SK-N-SH (cell line): ENCODE results near the gene IL17RB. TPM values are rescaled to one million over a fixed set of nuclear protein-coding genes. Genes with fewer than 3 reads are reported as not detected.

Experiments
- CTCF ChIA-PET: fragments of 300-600, 350-600 bp; formaldehyde crosslinking; extraction: SDS; loops from one replicate; lab custom pipeline; 2021; lab: Yijun Ruan, JAX
- POLR2A ChIA-PET: fragments of 350-600 bp; sonication (Branson Sonifier 250); formaldehyde crosslinking; extraction: SDS; loops from one replicate; lab custom pipeline; 2020; ENCODE audit warnings: antibody characterized with exemption, inconsistent platforms; lab: Yijun Ruan, JAX
- DNase-seq: peaks from one replicate; pipeline ENCODE4 v3.0.0; 2012
- H2AFZ ChIP-seq: fragments of 200-600 bp; sonication (generic); 2 replicates; pipeline ENCODE4 v1.8.1; 2016; ENCODE audit warnings: antibody characterized with exemption, mild to moderate bottlenecking, low read depth
- H3F3A ChIP-seq: fragments of 200-600 bp; sonication (generic); replicated peaks from 2 replicates; pipeline ENCODE3; 2016; ENCODE audit warnings: antibody characterized with exemption, mild to moderate bottlenecking; ENCODE audit not compliant: insufficient read depth
- H3K27ac ChIP-seq, 2 experiments: fragments of 200-500 bp in 1 of 2; fragments of 200-600 bp in 1 of 2; sonication (Bioruptor generic) in 1 of 2; sonication (generic), shearing (Covaris generic) in 1 of 2; 2 replicates each; pipeline versions ENCODE4 v1.5.1 to v1.6.1; 2014 to 2016; ENCODE audit warnings: low read depth in 2 of 2, inconsistent platforms in 1 of 2, low read length in 1 of 2, mild to moderate bottlenecking in 1 of 2, mixed read lengths in 1 of 2
- H3K27me3 ChIP-seq: fragments of 200-600 bp; sonication (generic), shearing (Covaris generic); 2 replicates; pipeline ENCODE4 v1.6.1; 2016; ENCODE audit warnings: mixed run types; ENCODE audit not compliant: insufficient read depth
- H3K36me3 ChIP-seq, 2 experiments: fragments of 200-500 bp in 1 of 2; fragments of 200-600 bp in 1 of 2; sonication (Bioruptor generic) in 1 of 2; sonication (generic) in 1 of 2; replicated peaks in 1 of 2; 2 replicates each; pipeline versions ENCODE3 to v1.5.1; 2014 to 2016; ENCODE audit warnings: low read length in 1 of 2, mild to moderate bottlenecking in 1 of 2; ENCODE audit not compliant: insufficient read depth in 2 of 2, control insufficient read depth in 1 of 2
- H3K4me1 ChIP-seq, 2 experiments: fragments of 200-500 bp in 1 of 2; fragments of 200-600 bp in 1 of 2; sonication (Bioruptor generic) in 1 of 2; sonication (generic), shearing (Covaris generic) in 1 of 2; 2 replicates each; pipeline versions ENCODE4 v1.5.1 to v1.6.1; 2014 to 2016; ENCODE audit warnings: low read depth in 1 of 2, low read length in 1 of 2, mixed run types in 1 of 2; ENCODE audit not compliant: insufficient read depth in 2 of 2, control insufficient read depth in 1 of 2
- H3K4me2 ChIP-seq: fragments of 200-600 bp; sonication (generic), shearing (Covaris generic); 2 replicates; pipeline ENCODE4 v1.6.1; 2017; ENCODE audit warnings: mixed run types
- H3K4me3 ChIP-seq, 2 experiments: fragments of 200-500 bp in 1 of 2; fragments of 200-600 bp in 1 of 2; sonication (Bioruptor generic) in 1 of 2; sonication (generic), shearing (Covaris generic) in 1 of 2; 2 replicates each; pipeline versions ENCODE4 v1.5.1 to v1.8.1; 2014 to 2016; ENCODE audit warnings: low read depth in 2 of 2, inconsistent platforms in 1 of 2, low read length in 1 of 2, mild to moderate bottlenecking in 1 of 2, mixed read lengths in 1 of 2, moderate library complexity in 1 of 2
- H3K79me2 ChIP-seq: fragments of 200-600 bp; sonication (generic); 2 replicates; pipeline ENCODE4 v1.8.1; 2017; ENCODE audit warnings: mild to moderate bottlenecking; ENCODE audit not compliant: insufficient read depth
- H3K9ac ChIP-seq: fragments of 200-600 bp; sonication (generic); 2 replicates; pipeline ENCODE4 v1.6.1; 2017; ENCODE audit warnings: mixed run types
- H3K9me2 ChIP-seq: fragments of 200-600 bp; sonication (generic); 2 replicates; pipeline ENCODE4 v1.6.1; 2017; ENCODE audit warnings: mixed run types
- H3K9me3 ChIP-seq: fragments of 200-600 bp; sonication (generic); 2 replicates; pipeline ENCODE4 v1.6.1; 2017; ENCODE audit warnings: mixed run types, mild to moderate bottlenecking, moderate library complexity
- H4K20me1 ChIP-seq: fragments of 200-600 bp; sonication (generic); 2 replicates; pipeline ENCODE4 v1.6.1; 2017; ENCODE audit warnings: mild to moderate bottlenecking, mixed run types; ENCODE audit not compliant: insufficient read depth
- EP300 ChIP-seq, 2 experiments: IDR thresholded peaks; 2 replicates each; pipeline versions ENCODE4 v1.4.0 to v1.6.1; 2012; ENCODE audit warnings: borderline replicate concordance in 1 of 2, low read depth in 1 of 2, low read length in 1 of 2
- FOXM1 ChIP-seq: IDR thresholded peaks from 2 replicates; pipeline ENCODE4 v1.4.0; 2012; ENCODE audit warnings: low read depth, mild to moderate bottlenecking
- GABPA ChIP-seq: IDR thresholded peaks from 2 replicates; pipeline ENCODE4 v1.4.0; 2012; ENCODE audit warnings: low read depth, mild to moderate bottlenecking
- JUND ChIP-seq: IDR thresholded peaks from 2 replicates; pipeline ENCODE4 v1.4.0; 2012
- MEF2A ChIP-seq: IDR thresholded peaks from 2 replicates; pipeline ENCODE4 v1.4.0; 2012; ENCODE audit warnings: low read depth, borderline replicate concordance
- MXI1 ChIP-seq: IDR thresholded peaks from 2 replicates; pipeline ENCODE4 v1.6.1; 2012; ENCODE audit warnings: mild to moderate bottlenecking, low read depth, low read length, improper control_type of control experiment
- NFIC ChIP-seq: IDR thresholded peaks from 2 replicates; pipeline ENCODE4 v1.4.0; 2012; ENCODE audit warnings: borderline replicate concordance
- RAD21 ChIP-seq: IDR thresholded peaks from 2 replicates; pipeline ENCODE4 v1.6.1; 2012; ENCODE audit warnings: mild to moderate bottlenecking, low read length
- RCOR1 ChIP-seq: fragments of 150-350 bp; IDR thresholded peaks from 2 replicates; pipeline ENCODE4 v1.6.1; 2017; ENCODE audit warnings: antibody characterized with exemption, low read length
- RFX5 ChIP-seq: IDR thresholded peaks from 2 replicates; pipeline ENCODE4 v1.6.1; 2012; ENCODE audit warnings: mild to moderate bottlenecking, improper control_type of control experiment, low read length
- SIN3A ChIP-seq: IDR thresholded peaks from 2 replicates; pipeline ENCODE4 v1.6.1; 2012; ENCODE audit warnings: low read depth, mild to moderate bottlenecking, low read length, moderate library complexity, borderline replicate concordance
- WGBS: methylation state at CpG from one replicate; pipeline ENCODE4 v1.1.6; 2017; ENCODE audit warnings: low lambda C conversion rate; 5-methylcytosine and 5-hydroxymethylcytosine counted together
- polyA plus RNA-seq, 3 experiments: library from polyadenylated mRNA; depleted of rRNA; stranded (reverse); fragments of >200 nt; gene quantifications; 2 replicates each; pipeline ENCODE4 v1.2.3, GENCODE V29; 2012
- TF ChIP-seq, protein P1 (sequence below): IDR thresholded peaks from 2 replicates; pipeline ENCODE4; 2012
- TF ChIP-seq, protein P2 (sequence below): fragments of 200-600 bp; sonication (generic); IDR thresholded peaks from 2 replicates; pipeline ENCODE4 v1.6.1; 2017; ENCODE audit warnings: antibody characterized with exemption, mild to moderate bottlenecking, moderate library complexity
- TF ChIP-seq, protein P3 (sequence below): IDR thresholded peaks from 2 replicates; pipeline ENCODE4 v1.4.0; 2012; ENCODE audit warnings: low read depth, borderline replicate concordance
- TF ChIP-seq, protein P4 (sequence below): fragments of 150-350 bp; IDR thresholded peaks from 2 replicates; pipeline ENCODE4 v1.6.1; 2017; ENCODE audit warnings: antibody characterized with exemption, low read length, low read depth, borderline replicate concordance
- TF ChIP-seq, protein P5 (sequence below): IDR thresholded peaks from 2 replicates; pipeline ENCODE4 v1.4.0; 2012; ENCODE audit warnings: low read depth
- TF ChIP-seq, protein P6 (sequence below): fragments of 150-350 bp; IDR thresholded peaks from 2 replicates; pipeline ENCODE4 v1.6.1; 2016; ENCODE audit warnings: mild to moderate bottlenecking, low read depth, low read length

Gene IL17RB
- polyA plus RNA-seq, 1 of the 3 experiments (the other 2 are of a cell fraction) = 0.10 TPM

DNA sequence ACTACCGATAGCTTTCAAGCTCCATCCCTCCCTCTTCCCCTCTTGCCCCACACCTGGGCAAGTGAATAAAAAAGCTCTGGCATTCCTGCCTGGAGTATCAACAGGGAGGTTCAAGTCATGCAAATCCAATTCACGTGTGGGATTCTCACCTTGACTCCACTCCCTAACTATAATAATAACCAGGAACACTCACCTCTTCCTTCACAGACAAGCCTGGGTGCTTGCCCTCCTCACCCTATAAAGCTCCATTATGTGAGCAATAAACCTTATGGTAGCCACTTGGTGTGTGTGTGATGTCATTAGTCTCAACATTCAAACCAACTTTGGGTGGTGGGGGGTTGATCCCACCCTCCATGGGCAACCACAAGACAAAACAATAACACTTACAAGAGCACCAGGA is 16.8 kb upstream of the IL17RB start:
- H3F3A ChIP-seq = no peaks in the 10 kb centered on the region
- no peaks in the 10 kb centered on the region for H3K9me3 ChIP-seq
- no peak for DNase-seq
- no peak overlapping the region for H3K4me2 ChIP-seq
- no peaks in the 10 kb centered on the region for H3K27me3 ChIP-seq
- H3K4me1 ChIP-seq = peaks cover 0 to 4% of the 10 kb centered on the region in 2 experiments; a peak in 1 of 4 replicates
- no peaks in the 10 kb centered on the region for H3K36me3 ChIP-seq
- TF ChIP-seq, protein P1, sequence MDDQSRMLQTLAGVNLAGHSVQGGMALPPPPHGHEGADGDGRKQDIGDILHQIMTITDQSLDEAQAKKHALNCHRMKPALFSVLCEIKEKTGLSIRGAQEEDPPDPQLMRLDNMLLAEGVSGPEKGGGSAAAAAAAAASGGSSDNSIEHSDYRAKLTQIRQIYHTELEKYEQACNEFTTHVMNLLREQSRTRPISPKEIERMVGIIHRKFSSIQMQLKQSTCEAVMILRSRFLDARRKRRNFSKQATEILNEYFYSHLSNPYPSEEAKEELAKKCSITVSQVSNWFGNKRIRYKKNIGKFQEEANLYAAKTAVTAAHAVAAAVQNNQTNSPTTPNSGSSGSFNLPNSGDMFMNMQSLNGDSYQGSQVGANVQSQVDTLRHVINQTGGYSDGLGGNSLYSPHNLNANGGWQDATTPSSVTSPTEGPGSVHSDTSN = no peak
- TF ChIP-seq MXI1 (no peak), JUND (no peak), RAD21 (no peak), SIN3A (no peak), NFIC (no peak), GABPA (no peak), FOXM1 (no peak), MEF2A (no peak), RFX5 (no peak), RCOR1 (no peak), EP300 (IDR thresholded peaks at IDR 0.05; ENCODE audit: borderline replicate concordance in 1 of 2, low read depth in 1 of 2, low read length in 1 of 2) (no peak)
- TF ChIP-seq, protein P2, sequence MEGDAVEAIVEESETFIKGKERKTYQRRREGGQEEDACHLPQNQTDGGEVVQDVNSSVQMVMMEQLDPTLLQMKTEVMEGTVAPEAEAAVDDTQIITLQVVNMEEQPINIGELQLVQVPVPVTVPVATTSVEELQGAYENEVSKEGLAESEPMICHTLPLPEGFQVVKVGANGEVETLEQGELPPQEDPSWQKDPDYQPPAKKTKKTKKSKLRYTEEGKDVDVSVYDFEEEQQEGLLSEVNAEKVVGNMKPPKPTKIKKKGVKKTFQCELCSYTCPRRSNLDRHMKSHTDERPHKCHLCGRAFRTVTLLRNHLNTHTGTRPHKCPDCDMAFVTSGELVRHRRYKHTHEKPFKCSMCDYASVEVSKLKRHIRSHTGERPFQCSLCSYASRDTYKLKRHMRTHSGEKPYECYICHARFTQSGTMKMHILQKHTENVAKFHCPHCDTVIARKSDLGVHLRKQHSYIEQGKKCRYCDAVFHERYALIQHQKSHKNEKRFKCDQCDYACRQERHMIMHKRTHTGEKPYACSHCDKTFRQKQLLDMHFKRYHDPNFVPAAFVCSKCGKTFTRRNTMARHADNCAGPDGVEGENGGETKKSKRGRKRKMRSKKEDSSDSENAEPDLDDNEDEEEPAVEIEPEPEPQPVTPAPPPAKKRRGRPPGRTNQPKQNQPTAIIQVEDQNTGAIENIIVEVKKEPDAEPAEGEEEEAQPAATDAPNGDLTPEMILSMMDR = no peak
- TF ChIP-seq, protein P3, sequence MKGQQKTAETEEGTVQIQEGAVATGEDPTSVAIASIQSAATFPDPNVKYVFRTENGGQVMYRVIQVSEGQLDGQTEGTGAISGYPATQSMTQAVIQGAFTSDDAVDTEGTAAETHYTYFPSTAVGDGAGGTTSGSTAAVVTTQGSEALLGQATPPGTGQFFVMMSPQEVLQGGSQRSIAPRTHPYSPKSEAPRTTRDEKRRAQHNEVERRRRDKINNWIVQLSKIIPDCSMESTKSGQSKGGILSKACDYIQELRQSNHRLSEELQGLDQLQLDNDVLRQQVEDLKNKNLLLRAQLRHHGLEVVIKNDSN = no peak
- TF ChIP-seq, protein P4, sequence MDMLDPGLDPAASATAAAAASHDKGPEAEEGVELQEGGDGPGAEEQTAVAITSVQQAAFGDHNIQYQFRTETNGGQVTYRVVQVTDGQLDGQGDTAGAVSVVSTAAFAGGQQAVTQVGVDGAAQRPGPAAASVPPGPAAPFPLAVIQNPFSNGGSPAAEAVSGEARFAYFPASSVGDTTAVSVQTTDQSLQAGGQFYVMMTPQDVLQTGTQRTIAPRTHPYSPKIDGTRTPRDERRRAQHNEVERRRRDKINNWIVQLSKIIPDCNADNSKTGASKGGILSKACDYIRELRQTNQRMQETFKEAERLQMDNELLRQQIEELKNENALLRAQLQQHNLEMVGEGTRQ = no peak
- TF ChIP-seq, protein P5, sequence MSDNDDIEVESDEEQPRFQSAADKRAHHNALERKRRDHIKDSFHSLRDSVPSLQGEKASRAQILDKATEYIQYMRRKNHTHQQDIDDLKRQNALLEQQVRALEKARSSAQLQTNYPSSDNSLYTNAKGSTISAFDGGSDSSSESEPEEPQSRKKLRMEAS = no peak
- TF ChIP-seq, protein P6, sequence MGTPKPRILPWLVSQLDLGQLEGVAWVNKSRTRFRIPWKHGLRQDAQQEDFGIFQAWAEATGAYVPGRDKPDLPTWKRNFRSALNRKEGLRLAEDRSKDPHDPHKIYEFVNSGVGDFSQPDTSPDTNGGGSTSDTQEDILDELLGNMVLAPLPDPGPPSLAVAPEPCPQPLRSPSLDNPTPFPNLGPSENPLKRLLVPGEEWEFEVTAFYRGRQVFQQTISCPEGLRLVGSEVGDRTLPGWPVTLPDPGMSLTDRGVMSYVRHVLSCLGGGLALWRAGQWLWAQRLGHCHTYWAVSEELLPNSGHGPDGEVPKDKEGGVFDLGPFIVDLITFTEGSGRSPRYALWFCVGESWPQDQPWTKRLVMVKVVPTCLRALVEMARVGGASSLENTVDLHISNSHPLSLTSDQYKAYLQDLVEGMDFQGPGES = no peak
- TF ChIP-seq, all 33 proteins: peak for 0
- Histone ChIP-seq H3K9me2 (no peaks in the 10 kb centered on the region), H3K4me3 (no peak overlapping the region), H2AFZ (no peak overlapping the region), H3K79me2 (no peaks in the 10 kb centered on the region), H3K9ac (no peak overlapping the region), H4K20me1 (no peaks in the 10 kb centered on the region), H3K27ac (no peak overlapping the region)
- ChIA-PET POLR2A (no interaction called here), CTCF (no interaction called here)
- 61% methylated on average over 2 of the region's 2 CpGs for WGBS
